A549 (cell line): ENCODE results near the gene KANSL1. TPM values are rescaled to one million over a fixed set of nuclear protein-coding genes. Genes with fewer than 3 reads are reported as not detected.

ENCODE experiments used
- ATAC-seq, 2 experiments: fragments of 200-7000 bp in 1 of 2; fragments of >200 bp in 1 of 2; cut with Nextera tagmentation in 1 of 2; cut with Tn5 transposase in 1 of 2; 3 replicates each; pipeline versions ENCODE4 v1.8.0 to v1.9.1; 2018 to 2020; ENCODE audit warnings: mild to moderate bottlenecking in 1 of 2, moderate library complexity in 1 of 2
- CTCF ChIA-PET: fragments of 300-600 bp; sonication (Branson Sonifier 250); formaldehyde crosslinking; extraction: SDS; loops from one replicate; lab custom pipeline; 2021; ENCODE audit warnings: antibody characterized with exemption, inconsistent platforms; lab: Yijun Ruan, JAX
- POLR2A ChIA-PET: fragments of 350-600 bp; formaldehyde crosslinking; extraction: SDS; loops from one replicate; lab custom pipeline; 2021; ENCODE audit warnings: antibody characterized with exemption, inconsistent platforms; lab: Yijun Ruan, JAX
- DNase-seq, 2 experiments: peaks; one replicate each; pipeline versions ENCODE4 v3.0.0 to v3.0.0-alpha.2; 2011 to 2016; ENCODE audit warnings: low read depth in 1 of 2, low spot score in 1 of 2
- FAIRE-seq: peaks from 2 replicates; lab custom pipeline; 2011; peaks lifted over from hg19 to GRCh38; lab: Jason Lieb, UNC
- H3K27ac ChIP-seq, 2 experiments: fragments of >200 bp; sonication (Bioruptor Twin); formaldehyde crosslinking; 3 replicates each; pipeline ENCODE4 v1.5.1; 2016 to 2017
- H3K4me1 ChIP-seq: fragments of >200 bp; sonication (Bioruptor Twin); formaldehyde crosslinking; 3 replicates; pipeline ENCODE4 v1.6.1; 2016
- H3K4me2 ChIP-seq: fragments of >200 bp; sonication (Bioruptor Twin); formaldehyde crosslinking; 3 replicates; pipeline ENCODE4 v1.6.1; 2016
- H3K4me3 ChIP-seq: fragments of >200 bp; sonication (Bioruptor Twin); formaldehyde crosslinking; 3 replicates; pipeline ENCODE4 v1.5.1; 2016
- H3K9me3 ChIP-seq: fragments of >200 bp; sonication (Bioruptor Twin); formaldehyde crosslinking; 3 replicates; pipeline ENCODE4 v1.6.1; 2016
- BCL3 ChIP-seq: fragments of >200 bp; sonication (Bioruptor Twin); formaldehyde crosslinking; IDR thresholded peaks from 3 replicates; pipeline ENCODE4 v1.6.1; 2016
- CBX8 ChIP-seq: fragments of 200-600 bp; sonication (generic); IDR thresholded peaks from 2 replicates; pipeline ENCODE4 v1.6.1; 2016
- ESRRA ChIP-seq: fragments of 150-350 bp; IDR thresholded peaks from 2 replicates; pipeline ENCODE4 v1.6.1; 2014; ENCODE audit warnings: mild to moderate bottlenecking, low read length, borderline replicate concordance
- FOXS1 ChIP-seq: fragments of 250-450 bp; sonication (Bioruptor Pico); IDR thresholded peaks from 2 replicates; pipeline ENCODE4 v1.5.0; 2020; ENCODE audit warnings: mild to moderate bottlenecking, moderate library complexity
- GATA3 ChIP-seq: IDR thresholded peaks from 2 replicates; pipeline ENCODE4 v1.6.1; 2012; ENCODE audit warnings: borderline replicate concordance
- HOXA7 ChIP-seq: fragments of 250-450 bp; sonication (Bioruptor Pico); IDR thresholded peaks from 2 replicates; pipeline ENCODE4 v1.5.0; 2020; ENCODE audit warnings: mild to moderate bottlenecking, moderate library complexity
- JUNB ChIP-seq: fragments of >200 bp; sonication (Bioruptor Twin); formaldehyde crosslinking; IDR thresholded peaks from 2 replicates; pipeline ENCODE4 v1.6.1; 2016
- MAFK ChIP-seq: fragments of 450-650 bp; IDR thresholded peaks from 2 replicates; pipeline ENCODE4 v1.6.1; 2014; ENCODE audit not compliant: partially characterized antibody
- MYC ChIP-seq: IDR thresholded peaks from 2 replicates; pipeline ENCODE4 v1.6.1; 2012; ENCODE audit warnings: mild to moderate bottlenecking, inconsistent platforms, low read length, improper control_type of control experiment, borderline replicate concordance
- NFE2L2 ChIP-seq: fragments of 150-350 bp; conservative IDR thresholded peaks from 2 replicates; pipeline ENCODE4 v1.6.1; 2014; ENCODE audit warnings: low read length
- POLR2AphosphoS2 ChIP-seq: conservative IDR thresholded peaks from 2 replicates; pipeline ENCODE4 v1.6.1; 2012; ENCODE audit warnings: low read length, improper control_type of control experiment, inconsistent platforms
- RCOR1 ChIP-seq: fragments of 150-350 bp; IDR thresholded peaks from 2 replicates; pipeline ENCODE4 v1.6.1; 2014; ENCODE audit warnings: antibody characterized with exemption, low read length, low read depth
- ZNF302 ChIP-seq: fragments of 250-450 bp; sonication (Bioruptor Pico); IDR thresholded peaks from 2 replicates; pipeline ENCODE4 v1.9.0; 2021; ENCODE audit warnings: inconsistent platforms, mild to moderate bottlenecking, moderate library complexity
- ZSCAN20 ChIP-seq: fragments of 250-450 bp; sonication (Bioruptor Pico); IDR thresholded peaks from 2 replicates; pipeline ENCODE4 v1.8.0; 2022; ENCODE audit warnings: mild to moderate bottlenecking, moderate library complexity
- WGBS: methylation state at CpG from one replicate; pipeline ENCODE4 v1.1.6; 2017; ENCODE audit errors: missing lambda C conversion rate; 5-methylcytosine and 5-hydroxymethylcytosine counted together
- polyA plus RNA-seq, 4 experiments: library from polyadenylated mRNA; depleted of rRNA in 3 of 4; stranded (reverse); fragments of >200 nt; fragmentation: RNase III in 1 of 4; extraction: RNeasy Plus Mini Kit Qiagen cat#74134 plus additional on column Dnase treatment in 1 of 4; gene quantifications; 2 replicates in 3 of 4; 3 replicates in 1 of 4; pipeline ENCODE4 v1.2.3, GENCODE V29; 2011 to 2017
- TF ChIP-seq, protein P1 (sequence below): IDR thresholded peaks from 2 replicates; pipeline ENCODE4 v1.6.1; 2012
- TF ChIP-seq, protein P2 (sequence below): fragments of 250-450 bp; sonication (Bioruptor Pico); IDR thresholded peaks from 2 replicates; pipeline ENCODE4 v1.5.0; 2020; ENCODE audit warnings: low read depth, mild to moderate bottlenecking, moderate library complexity
- TF ChIP-seq, protein P3 (sequence below): fragments of >200 bp; sonication (Bioruptor Twin); formaldehyde crosslinking; IDR thresholded peaks from 2 replicates; pipeline ENCODE4 v1.6.1; 2016

KANSL1 gene
- polyA plus RNA-seq, 2 of the 4 experiments (the other 2 are of a cell fraction): 22.6 to 27.9 TPM

GRCh38 chr17:46141645-46142044 is 51.6 kb downstream of the KANSL1 start:
- peak; percentile 65 for FAIRE-seq
- ChIA-PET POLR2A (no interaction called here), CTCF (interaction anchor here (0.7 to 1.6 kb wide), 14 partner anchors 9 to 139 kb away, joined by 3 to 5 read pairs (median 3); partner anchors contain the start of gene KANSL1)

DNA sequence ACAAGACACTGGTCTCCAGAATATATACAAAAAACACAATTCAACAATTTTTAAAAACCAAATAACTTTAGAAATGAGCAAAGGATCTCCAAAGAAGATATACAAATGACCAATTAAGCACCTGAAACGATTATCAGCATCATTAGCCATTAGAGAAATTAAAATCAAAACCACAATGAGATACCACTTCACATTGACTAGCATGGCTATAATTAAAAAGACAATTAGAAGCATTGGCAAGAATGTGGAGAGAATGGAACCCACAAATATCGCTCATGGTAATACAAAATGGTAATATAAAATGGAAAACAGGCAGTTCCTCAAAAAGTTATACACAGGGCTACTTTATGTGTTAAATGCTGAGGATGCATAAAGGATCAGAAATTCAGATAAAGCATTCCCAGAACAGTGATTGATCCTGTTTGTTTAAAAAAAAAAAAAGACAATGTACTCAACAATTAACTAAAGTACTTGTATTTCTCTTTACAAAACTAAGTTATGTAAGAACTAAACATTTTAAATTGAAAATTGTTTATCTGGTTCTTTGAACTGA is 52.5 kb downstream of the KANSL1 start:
- Histone ChIP-seq H3K4me3 (no peak overlapping the region), H3K4me2 (no peak overlapping the region), H3K9me3 (no peaks in the 10 kb centered on the region), H3K4me1 (peaks cover 74% of the 10 kb centered on the region), H3K27ac (no peak overlapping the region)
- POLR2A ChIA-PET: no interaction called here
- DNase-seq (no peak), ATAC-seq (no peak), FAIRE-seq (peak; percentile 76)
- TF ChIP-seq MAFK (peak; percentile 88), BCL3 (no peak)
- TF ChIP-seq, protein P1, sequence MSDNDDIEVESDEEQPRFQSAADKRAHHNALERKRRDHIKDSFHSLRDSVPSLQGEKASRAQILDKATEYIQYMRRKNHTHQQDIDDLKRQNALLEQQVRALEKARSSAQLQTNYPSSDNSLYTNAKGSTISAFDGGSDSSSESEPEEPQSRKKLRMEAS: no peak
- 82% methylated on average over 2 of the region's 2 CpGs for WGBS
- CTCF ChIA-PET: interaction anchor here (1.0 to 1.6 kb wide), 6 partner anchors 22 to 73 kb away, joined by 3 to 7 read pairs (median 3); partner anchors contain the start of gene KANSL1

More at GRCh38 chr17:46141645-46142044, 51.6 kb downstream of the KANSL1 start:
- Histone ChIP-seq H3K4me1 (peaks cover 75% of the 10 kb centered on the region), H3K4me3 (no peak overlapping the region), H3K9me3 (no peaks in the 10 kb centered on the region), H3K27ac (no peak overlapping the region), H3K4me2 (no peak overlapping the region)
- ATAC-seq (no peak), DNase-seq (no peak)
- TF ChIP-seq RCOR1 (no peak), JUNB (no peak), HOXA7 (CRISPR knock-in tag) (no peak), GATA3 (no peak), ZNF302 (CRISPR knock-in tag) (no peak), ESRRA (no peak), ZSCAN20 (no peak), POLR2AphosphoS2 (no peak), FOXS1 (no peak)
- TF ChIP-seq, protein P2, sequence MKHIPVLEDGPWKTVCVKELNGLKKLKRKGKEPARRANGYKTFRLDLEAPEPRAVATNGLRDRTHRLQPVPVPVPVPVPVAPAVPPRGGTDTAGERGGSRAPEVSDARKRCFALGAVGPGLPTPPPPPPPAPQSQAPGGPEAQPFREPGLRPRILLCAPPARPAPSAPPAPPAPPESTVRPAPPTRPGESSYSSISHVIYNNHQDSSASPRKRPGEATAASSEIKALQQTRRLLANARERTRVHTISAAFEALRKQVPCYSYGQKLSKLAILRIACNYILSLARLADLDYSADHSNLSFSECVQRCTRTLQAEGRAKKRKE: no peak
- TF ChIP-seq, all 56 proteins: peak for 0
- 92% methylated on average over 5 of the region's 5 CpGs for WGBS

DNA sequence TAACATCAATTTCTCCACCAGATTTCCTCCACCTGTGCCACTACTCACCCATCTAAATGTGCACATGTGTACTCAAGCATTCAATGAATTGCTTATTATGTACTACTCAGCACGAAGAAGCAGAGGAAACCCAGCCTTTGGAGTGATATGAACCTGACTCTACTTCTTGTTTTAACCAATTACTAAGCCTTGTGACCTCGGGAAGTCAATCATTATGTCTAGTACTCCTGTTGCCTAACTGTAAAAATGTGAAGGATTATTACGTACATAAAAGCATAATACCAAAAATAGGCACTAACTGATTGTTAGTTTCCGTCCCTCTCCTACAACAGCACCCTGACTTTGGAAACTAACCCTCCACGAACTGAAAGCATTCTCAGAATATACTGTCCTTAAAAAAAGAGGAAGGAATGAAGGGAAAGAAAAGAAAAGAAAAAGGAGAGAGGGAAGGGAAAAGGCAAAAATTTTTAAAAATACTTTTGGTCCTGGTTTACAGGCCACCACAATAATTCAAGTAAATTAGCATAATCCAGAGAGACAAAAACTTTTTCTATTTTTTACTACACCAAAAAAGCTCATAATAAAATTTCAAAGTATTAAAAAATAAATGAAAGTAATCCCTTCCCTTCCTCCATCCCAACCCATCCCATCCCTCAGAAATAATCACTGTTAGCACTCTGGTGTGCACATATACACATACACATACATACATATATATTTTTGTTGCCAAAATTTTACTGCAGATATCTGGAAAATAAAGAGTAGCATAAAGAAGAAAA is 53.6 kb downstream of the KANSL1 start:
- CTCF ChIA-PET: interaction anchor here (0.5 to 1.2 kb wide), 4 partner anchors 16 to 170 kb away, joined by 3 to 7 read pairs (median 3); partner anchors contain the start of gene KANSL1
- TF ChIP-seq CBX8: no peak
- no peak for TF ChIP-seq MYC
- TF ChIP-seq, protein P3, sequence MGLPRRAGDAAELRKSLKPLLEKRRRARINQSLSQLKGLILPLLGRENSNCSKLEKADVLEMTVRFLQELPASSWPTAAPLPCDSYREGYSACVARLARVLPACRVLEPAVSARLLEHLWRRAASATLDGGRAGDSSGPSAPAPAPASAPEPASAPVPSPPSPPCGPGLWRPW: no peak
- no peak for TF ChIP-seq ESRRA
- TF ChIP-seq NFE2L2: no peak
- POLR2A ChIA-PET: no interaction called here
- ATAC-seq (no peak), DNase-seq (no peak), FAIRE-seq (peak; percentile 99)
- peaks cover 63% of the 10 kb centered on the region for H3K4me1 ChIP-seq
- no peaks in the 10 kb centered on the region for H3K9me3 ChIP-seq
- H3K27ac ChIP-seq: no peak overlapping the region
- no peak overlapping the region for H3K4me3 ChIP-seq
- H3K4me2 ChIP-seq: peak overlapping the region; percentile 0; the same call in 1 of the 3 replicates
- 76% methylated on average over 5 of the region's 5 CpGs for WGBS
